Endothelial cell of umbilical vein (primary cell): ENCODE results near the gene SETX.
"Not testable (repeated sequence)": the region's sequence is repeated elsewhere in the genome, so short reads cannot be mapped to it uniquely, and the experiment has no call there.

Experiments used
- JUN ChIP-seq: IDR thresholded peaks from 2 replicates; pipeline ENCODE4 v1.6.1; 2011; ENCODE audit warnings: borderline replicate concordance, low read depth; ENCODE audit not compliant: insufficient read length, insufficient read depth
- POLR2A ChIP-seq: IDR thresholded peaks from 2 replicates; pipeline ENCODE4 v1.6.1; 2012; ENCODE audit warnings: low read depth, mild to moderate bottlenecking, control low read depth, low read length
- POLR2AphosphoS5 ChIP-seq: IDR thresholded peaks from 2 replicates; pipeline ENCODE4 v1.6.1; 2012; ENCODE audit warnings: low read depth, mild to moderate bottlenecking, control low read depth, low read length, moderate library complexity; ENCODE audit not compliant: insufficient read depth
- TF ChIP-seq, protein P1 (sequence below), 2 donors: IDR thresholded peaks; 1 replicate in 1 of 2; 2 replicates in 1 of 2; pipeline ENCODE4 v1.5.1; 2011; ENCODE audit warnings: low read length in 2 of 2, mild to moderate bottlenecking in 2 of 2, moderate library complexity in 2 of 2, control low read depth in 1 of 2, inconsistent platforms in 1 of 2, low read depth in 1 of 2; ENCODE audit not compliant: insufficient read depth in 1 of 2; ENCODE audit errors: extremely low read depth in 1 of 2

DNA sequence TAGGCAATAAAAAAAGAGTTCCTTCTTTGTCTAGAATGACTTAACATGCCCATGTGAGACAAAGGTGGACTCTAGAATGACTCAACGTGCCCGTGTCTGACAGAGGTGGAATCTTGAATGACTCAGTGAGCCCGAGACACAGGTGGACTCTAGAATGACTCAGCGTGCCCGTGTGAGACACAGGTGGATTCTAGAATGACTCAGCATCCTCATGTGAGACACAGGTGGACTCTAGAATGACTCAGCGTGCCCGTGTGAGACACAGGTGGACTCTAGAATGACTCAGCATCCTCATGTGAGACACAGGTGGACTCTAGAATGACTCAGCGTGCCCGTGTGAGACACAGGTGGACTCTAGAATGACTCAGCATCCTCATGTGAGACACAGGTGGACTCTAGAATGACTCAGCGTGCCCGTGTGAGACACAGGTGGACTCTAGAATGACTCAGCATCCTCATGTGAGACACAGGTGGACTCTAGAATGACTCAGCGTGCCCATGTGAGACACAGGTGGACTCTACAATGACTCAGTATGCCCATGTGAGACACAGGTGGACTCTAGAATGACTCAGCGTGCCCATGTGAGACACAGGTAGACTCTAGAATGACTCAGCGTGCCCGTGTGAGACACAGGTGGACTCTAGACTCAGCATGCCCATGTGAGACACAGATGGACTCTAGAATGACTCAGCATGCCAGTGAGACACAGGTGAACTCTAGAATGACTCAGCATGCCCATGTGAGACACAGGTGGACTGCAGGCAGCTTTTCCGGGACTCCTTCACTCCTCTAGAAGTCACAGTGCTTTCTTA is 84.9 kb downstream of the SETX start:
- TF ChIP-seq, protein P1, sequence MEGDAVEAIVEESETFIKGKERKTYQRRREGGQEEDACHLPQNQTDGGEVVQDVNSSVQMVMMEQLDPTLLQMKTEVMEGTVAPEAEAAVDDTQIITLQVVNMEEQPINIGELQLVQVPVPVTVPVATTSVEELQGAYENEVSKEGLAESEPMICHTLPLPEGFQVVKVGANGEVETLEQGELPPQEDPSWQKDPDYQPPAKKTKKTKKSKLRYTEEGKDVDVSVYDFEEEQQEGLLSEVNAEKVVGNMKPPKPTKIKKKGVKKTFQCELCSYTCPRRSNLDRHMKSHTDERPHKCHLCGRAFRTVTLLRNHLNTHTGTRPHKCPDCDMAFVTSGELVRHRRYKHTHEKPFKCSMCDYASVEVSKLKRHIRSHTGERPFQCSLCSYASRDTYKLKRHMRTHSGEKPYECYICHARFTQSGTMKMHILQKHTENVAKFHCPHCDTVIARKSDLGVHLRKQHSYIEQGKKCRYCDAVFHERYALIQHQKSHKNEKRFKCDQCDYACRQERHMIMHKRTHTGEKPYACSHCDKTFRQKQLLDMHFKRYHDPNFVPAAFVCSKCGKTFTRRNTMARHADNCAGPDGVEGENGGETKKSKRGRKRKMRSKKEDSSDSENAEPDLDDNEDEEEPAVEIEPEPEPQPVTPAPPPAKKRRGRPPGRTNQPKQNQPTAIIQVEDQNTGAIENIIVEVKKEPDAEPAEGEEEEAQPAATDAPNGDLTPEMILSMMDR (IDR thresholded peaks at IDR 0.05; ENCODE audit: extremely low read depth in 1 of 2, insufficient read depth in 1 of 2, low read depth in 1 of 2, low read length in 2 of 2) = not testable (repeated sequence)
- TF ChIP-seq POLR2A, JUN, POLR2AphosphoS5: not testable (repeated sequence)
